ENCODE measurements around the gene SORBS2. TPM values are rescaled to one million over a fixed set of nuclear protein-coding genes. Genes with fewer than 3 reads are reported as not detected.

The SORBS2 gene
- total and polyA plus RNA-seq, 2 of the 8 experiments (the other 6 are each of a cell fraction or from before 2014, with no cell fraction given), result 73.0 to 87.1 TPM

DNA sequence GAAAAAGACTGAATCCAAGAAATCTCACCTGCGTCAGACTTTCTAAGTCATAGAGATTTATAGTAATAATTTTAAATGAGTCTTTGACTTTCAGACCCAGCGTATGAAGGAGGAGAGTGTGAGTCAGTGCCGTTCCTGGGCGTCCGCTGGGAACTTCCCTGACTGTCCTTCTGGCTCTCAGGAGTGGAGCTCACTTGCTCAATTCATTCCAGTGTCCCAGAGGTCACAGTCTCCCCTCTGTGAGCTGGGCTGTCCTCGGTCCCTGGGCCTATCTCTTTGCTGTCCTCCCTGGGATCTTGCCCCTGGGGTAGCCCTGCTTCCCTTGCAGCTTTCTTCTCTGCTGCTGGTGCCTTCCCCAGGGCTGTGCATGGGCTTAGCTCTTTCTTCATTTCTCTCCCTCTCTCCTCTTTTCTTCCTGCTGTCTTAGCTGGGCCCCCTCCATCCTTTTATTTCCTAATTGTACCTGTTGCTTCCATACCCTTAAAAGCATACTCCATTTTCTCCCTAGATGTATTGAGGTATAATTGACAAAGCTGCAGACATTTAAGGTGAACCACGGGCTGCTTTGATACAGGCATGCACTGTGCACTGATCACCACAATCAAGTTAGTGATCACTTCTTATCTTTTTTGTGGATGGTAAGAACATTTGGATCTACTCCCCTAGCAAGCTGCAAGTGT is 11.6 kb downstream of the SORBS2 start (continued):
- TF ChIP-seq, protein P1, sequence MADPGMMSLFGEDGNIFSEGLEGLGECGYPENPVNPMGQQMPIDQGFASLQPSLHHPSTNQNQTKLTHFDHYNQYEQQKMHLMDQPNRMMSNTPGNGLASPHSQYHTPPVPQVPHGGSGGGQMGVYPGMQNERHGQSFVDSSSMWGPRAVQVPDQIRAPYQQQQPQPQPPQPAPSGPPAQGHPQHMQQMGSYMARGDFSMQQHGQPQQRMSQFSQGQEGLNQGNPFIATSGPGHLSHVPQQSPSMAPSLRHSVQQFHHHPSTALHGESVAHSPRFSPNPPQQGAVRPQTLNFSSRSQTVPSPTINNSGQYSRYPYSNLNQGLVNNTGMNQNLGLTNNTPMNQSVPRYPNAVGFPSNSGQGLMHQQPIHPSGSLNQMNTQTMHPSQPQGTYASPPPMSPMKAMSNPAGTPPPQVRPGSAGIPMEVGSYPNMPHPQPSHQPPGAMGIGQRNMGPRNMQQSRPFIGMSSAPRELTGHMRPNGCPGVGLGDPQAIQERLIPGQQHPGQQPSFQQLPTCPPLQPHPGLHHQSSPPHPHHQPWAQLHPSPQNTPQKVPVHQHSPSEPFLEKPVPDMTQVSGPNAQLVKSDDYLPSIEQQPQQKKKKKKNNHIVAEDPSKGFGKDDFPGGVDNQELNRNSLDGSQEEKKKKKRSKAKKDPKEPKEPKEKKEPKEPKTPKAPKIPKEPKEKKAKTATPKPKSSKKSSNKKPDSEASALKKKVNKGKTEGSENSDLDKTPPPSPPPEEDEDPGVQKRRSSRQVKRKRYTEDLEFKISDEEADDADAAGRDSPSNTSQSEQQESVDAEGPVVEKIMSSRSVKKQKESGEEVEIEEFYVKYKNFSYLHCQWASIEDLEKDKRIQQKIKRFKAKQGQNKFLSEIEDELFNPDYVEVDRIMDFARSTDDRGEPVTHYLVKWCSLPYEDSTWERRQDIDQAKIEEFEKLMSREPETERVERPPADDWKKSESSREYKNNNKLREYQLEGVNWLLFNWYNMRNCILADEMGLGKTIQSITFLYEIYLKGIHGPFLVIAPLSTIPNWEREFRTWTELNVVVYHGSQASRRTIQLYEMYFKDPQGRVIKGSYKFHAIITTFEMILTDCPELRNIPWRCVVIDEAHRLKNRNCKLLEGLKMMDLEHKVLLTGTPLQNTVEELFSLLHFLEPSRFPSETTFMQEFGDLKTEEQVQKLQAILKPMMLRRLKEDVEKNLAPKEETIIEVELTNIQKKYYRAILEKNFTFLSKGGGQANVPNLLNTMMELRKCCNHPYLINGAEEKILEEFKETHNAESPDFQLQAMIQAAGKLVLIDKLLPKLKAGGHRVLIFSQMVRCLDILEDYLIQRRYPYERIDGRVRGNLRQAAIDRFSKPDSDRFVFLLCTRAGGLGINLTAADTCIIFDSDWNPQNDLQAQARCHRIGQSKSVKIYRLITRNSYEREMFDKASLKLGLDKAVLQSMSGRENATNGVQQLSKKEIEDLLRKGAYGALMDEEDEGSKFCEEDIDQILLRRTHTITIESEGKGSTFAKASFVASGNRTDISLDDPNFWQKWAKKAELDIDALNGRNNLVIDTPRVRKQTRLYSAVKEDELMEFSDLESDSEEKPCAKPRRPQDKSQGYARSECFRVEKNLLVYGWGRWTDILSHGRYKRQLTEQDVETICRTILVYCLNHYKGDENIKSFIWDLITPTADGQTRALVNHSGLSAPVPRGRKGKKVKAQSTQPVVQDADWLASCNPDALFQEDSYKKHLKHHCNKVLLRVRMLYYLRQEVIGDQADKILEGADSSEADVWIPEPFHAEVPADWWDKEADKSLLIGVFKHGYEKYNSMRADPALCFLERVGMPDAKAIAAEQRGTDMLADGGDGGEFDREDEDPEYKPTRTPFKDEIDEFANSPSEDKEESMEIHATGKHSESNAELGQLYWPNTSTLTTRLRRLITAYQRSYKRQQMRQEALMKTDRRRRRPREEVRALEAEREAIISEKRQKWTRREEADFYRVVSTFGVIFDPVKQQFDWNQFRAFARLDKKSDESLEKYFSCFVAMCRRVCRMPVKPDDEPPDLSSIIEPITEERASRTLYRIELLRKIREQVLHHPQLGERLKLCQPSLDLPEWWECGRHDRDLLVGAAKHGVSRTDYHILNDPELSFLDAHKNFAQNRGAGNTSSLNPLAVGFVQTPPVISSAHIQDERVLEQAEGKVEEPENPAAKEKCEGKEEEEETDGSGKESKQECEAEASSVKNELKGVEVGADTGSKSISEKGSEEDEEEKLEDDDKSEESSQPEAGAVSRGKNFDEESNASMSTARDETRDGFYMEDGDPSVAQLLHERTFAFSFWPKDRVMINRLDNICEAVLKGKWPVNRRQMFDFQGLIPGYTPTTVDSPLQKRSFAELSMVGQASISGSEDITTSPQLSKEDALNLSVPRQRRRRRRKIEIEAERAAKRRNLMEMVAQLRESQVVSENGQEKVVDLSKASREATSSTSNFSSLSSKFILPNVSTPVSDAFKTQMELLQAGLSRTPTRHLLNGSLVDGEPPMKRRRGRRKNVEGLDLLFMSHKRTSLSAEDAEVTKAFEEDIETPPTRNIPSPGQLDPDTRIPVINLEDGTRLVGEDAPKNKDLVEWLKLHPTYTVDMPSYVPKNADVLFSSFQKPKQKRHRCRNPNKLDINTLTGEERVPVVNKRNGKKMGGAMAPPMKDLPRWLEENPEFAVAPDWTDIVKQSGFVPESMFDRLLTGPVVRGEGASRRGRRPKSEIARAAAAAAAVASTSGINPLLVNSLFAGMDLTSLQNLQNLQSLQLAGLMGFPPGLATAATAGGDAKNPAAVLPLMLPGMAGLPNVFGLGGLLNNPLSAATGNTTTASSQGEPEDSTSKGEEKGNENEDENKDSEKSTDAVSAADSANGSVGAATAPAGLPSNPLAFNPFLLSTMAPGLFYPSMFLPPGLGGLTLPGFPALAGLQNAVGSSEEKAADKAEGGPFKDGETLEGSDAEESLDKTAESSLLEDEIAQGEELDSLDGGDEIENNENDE (IDR thresholded peaks at IDR 0.05; ENCODE audit: insufficient replicate concordance, low read length), result no peak
- TF ChIP-seq GTF2F1 (IDR thresholded peaks at IDR 0.05; ENCODE audit: borderline replicate concordance, low read depth, low read length) (no peak), RFX5 (IDR thresholded peaks at IDR 0.05; ENCODE audit: borderline replicate concordance, low read depth, low read length) (no peak), TEAD4 (IDR thresholded peaks at IDR 0.05; ENCODE audit: low read depth, low read length) (no peak), JUND (IDR thresholded peaks at IDR 0.05; ENCODE audit: low read length) (no peak), NANOG (IDR thresholded peaks at IDR 0.05; ENCODE audit: insufficient read depth, low read depth, low read length, poor library complexity, severe bottlenecking) (no peak), CBX5 (IDR thresholded peaks at IDR 0.05; ENCODE audit: low read depth, low read length) (no peak)
- TF ChIP-seq, protein P2, sequence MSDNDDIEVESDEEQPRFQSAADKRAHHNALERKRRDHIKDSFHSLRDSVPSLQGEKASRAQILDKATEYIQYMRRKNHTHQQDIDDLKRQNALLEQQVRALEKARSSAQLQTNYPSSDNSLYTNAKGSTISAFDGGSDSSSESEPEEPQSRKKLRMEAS (IDR thresholded peaks at IDR 0.05), result no peak
